OCI-LY1 (cell line): ENCODE data around the gene GCK.

Experiments used
- H2AFZ ChIP-seq: fragments of 200-600 bp; sonication (generic), shearing (Covaris generic); 2 replicates; pipeline ENCODE4 v1.6.0; 2014; ENCODE audit warnings: antibody characterized with exemption, mild to moderate bottlenecking, low read length
- H3F3A ChIP-seq: fragments of 200-600 bp; sonication (generic), shearing (Covaris generic); 2 replicates; pipeline ENCODE4 v1.6.0; 2014; ENCODE audit warnings: mild to moderate bottlenecking, antibody characterized with exemption, low read length, moderate library complexity; ENCODE audit not compliant: insufficient read depth
- H3K27ac ChIP-seq: fragments of 200-600 bp; sonication (generic); 2 replicates; pipeline ENCODE4 v1.5.1; 2014; ENCODE audit warnings: low read length, mixed run types, mild to moderate bottlenecking, low read depth; ENCODE audit not compliant: poor library complexity, severe bottlenecking
- H3K27me3 ChIP-seq: fragments of 200-600 bp; sonication (generic); 2 replicates; pipeline ENCODE4 v1.6.0; 2014; ENCODE audit warnings: antibody characterized with exemption, mild to moderate bottlenecking, low read length, moderate library complexity; ENCODE audit not compliant: insufficient read depth
- H3K36me3 ChIP-seq: fragments of 200-600 bp; sonication (generic); 2 replicates; pipeline ENCODE4 v1.6.1; 2014; ENCODE audit warnings: mild to moderate bottlenecking, antibody characterized with exemption, low read length, moderate library complexity, mixed read lengths; ENCODE audit not compliant: insufficient read depth
- H3K4me1 ChIP-seq: fragments of 200-600 bp; sonication (generic); 2 replicates; pipeline ENCODE4 v1.5.1; 2014; ENCODE audit warnings: mild to moderate bottlenecking, low read length, moderate library complexity; ENCODE audit not compliant: insufficient read depth, severe bottlenecking
- H3K4me2 ChIP-seq: fragments of 200-600 bp; sonication (generic), shearing (Covaris generic); 2 replicates; pipeline ENCODE4 v1.6.1; 2014; ENCODE audit warnings: low read length
- H3K4me3 ChIP-seq: fragments of 200-600 bp; sonication (generic); 2 replicates; pipeline ENCODE4 v1.5.1; 2014; ENCODE audit warnings: low read length, low read depth, mild to moderate bottlenecking, mixed read lengths; ENCODE audit not compliant: poor library complexity, severe bottlenecking
- H3K79me2 ChIP-seq: fragments of 200-600 bp; shearing (Covaris generic); 2 replicates; pipeline ENCODE4 v1.6.1; 2016; ENCODE audit warnings: mixed run types, low read length, mixed read lengths; ENCODE audit not compliant: insufficient read depth
- H3K9ac ChIP-seq: fragments of 200-600 bp; sonication (generic), shearing (Covaris generic); 2 replicates; pipeline ENCODE4 v1.6.1; 2014; ENCODE audit warnings: mild to moderate bottlenecking, low read length, mixed read lengths
- H3K9me2 ChIP-seq: fragments of 200-600 bp; sonication (generic), shearing (Covaris generic); 2 replicates; pipeline ENCODE4 v1.6.1; 2014; ENCODE audit warnings: low read depth, mild to moderate bottlenecking, low read length, mixed read lengths
- H3K9me3 ChIP-seq: fragments of 200-600 bp; shearing (Covaris generic); 2 replicates; pipeline ENCODE4 v1.6.1; 2014; ENCODE audit warnings: low read length, mixed read lengths
- H4K20me1 ChIP-seq: fragments of 200-600 bp; sonication (generic), shearing (Covaris generic); 2 replicates; pipeline ENCODE4 v1.6.0; 2016; ENCODE audit warnings: mild to moderate bottlenecking, low read length; ENCODE audit not compliant: insufficient read depth
- CTCF ChIP-seq: fragments of 200-600 bp; sonication (generic), shearing (Covaris generic); IDR thresholded peaks from 2 replicates; pipeline ENCODE4 v1.5.1; 2017; ENCODE audit warnings: mild to moderate bottlenecking, antibody characterized with exemption, low read length, moderate library complexity, mixed read lengths
- EZH2 ChIP-seq: fragments of 200-600 bp; sonication (generic), shearing (Covaris generic); IDR thresholded peaks from 2 replicates; pipeline ENCODE4 v1.8.0; 2017; ENCODE audit warnings: borderline replicate concordance, mixed run types, mild to moderate bottlenecking, antibody characterized with exemption, low read length, moderate library complexity, mixed read lengths

Gene GCK

GRCh38 chr7:44143646-44144250 lies 45.5 kb downstream of the GCK start:
- no peaks in the 10 kb centered on the region for H3K9me2 ChIP-seq
- H3K79me2 ChIP-seq, result no peaks in the 10 kb centered on the region
- no peaks in the 10 kb centered on the region for H3F3A ChIP-seq
- H3K36me3 ChIP-seq, result no peaks in the 10 kb centered on the region
- no peak overlapping the region for H2AFZ ChIP-seq
- H4K20me1 ChIP-seq, result no peaks in the 10 kb centered on the region
- H3K27ac ChIP-seq, result no peak overlapping the region
- H3K9me3 ChIP-seq, result no peaks in the 10 kb centered on the region
- H3K9ac ChIP-seq, result no peak overlapping the region
- no peaks in the 10 kb centered on the region for H3K4me1 ChIP-seq
- no peak overlapping the region for H3K4me2 ChIP-seq
- no peaks in the 10 kb centered on the region; the same call in 1 of the 2 replicates for H3K27me3 ChIP-seq
- TF ChIP-seq EZH2 (no peak), CTCF (no peak)
- no peak overlapping the region for H3K4me3 ChIP-seq

- no peaks in the 10 kb centered on the region for H4K20me1 ChIP-seq
- H3K4me2 ChIP-seq, result no peak overlapping the region
- no peaks in the 10 kb centered on the region for H3K9me2 ChIP-seq
- no peaks in the 10 kb centered on the region for H3K36me3 ChIP-seq
- H2AFZ ChIP-seq, result no peak overlapping the region
- no peaks in the 10 kb centered on the region for H3K4me1 ChIP-seq
- no peak overlapping the region for H3K9ac ChIP-seq
- no peaks in the 10 kb centered on the region; the same call in 1 of the 2 replicates for H3K27me3 ChIP-seq
- H3K79me2 ChIP-seq, result no peaks in the 10 kb centered on the region
- no peak overlapping the region for H3K27ac ChIP-seq
- no peaks in the 10 kb centered on the region for H3F3A ChIP-seq
- no peaks in the 10 kb centered on the region for H3K9me3 ChIP-seq
- no peak overlapping the region for H3K4me3 ChIP-seq
- TF ChIP-seq EZH2, result no peak
- TF ChIP-seq CTCF, result no peak
Measured at GRCh38 chr7:44142028-44142427, 47.2 kb downstream of the GCK start.

- Histone ChIP-seq H3K27me3 (no peaks in the 10 kb centered on the region; the same call in 1 of the 2 replicates), H3K4me3 (no peak within 1 kb of the TSS), H3F3A (no peaks in the 10 kb centered on the region), H3K9me2 (no peaks in the 10 kb centered on the region), H2AFZ (no peak within 1 kb of the TSS), H3K4me2 (no peak within 1 kb of the TSS), H3K9me3 (no peaks in the 10 kb centered on the region), H3K36me3 (no peaks in the 10 kb centered on the region), H3K79me2 (no peaks in the 10 kb centered on the region), H3K4me1 (no peaks in the 10 kb centered on the region), H3K27ac (no peak within 1 kb of the TSS), H4K20me1 (no peaks in the 10 kb centered on the region), H3K9ac (no peak within 1 kb of the TSS)
- TF ChIP-seq CTCF, result no peak
- no peak for TF ChIP-seq EZH2
Measured at GRCh38 chr7:44141221-44141850, 47.9 kb downstream of the GCK start, which contains the start of gene MYL7. TSS of gene MYL7 (minus strand) at chr7:44141332. CDS start at chr7:44141305, 27 bp downstream.
